Heart right ventricle (tissue), 16 donors: ENCODE results near the gene ALDH3B2. TPM values are rescaled to one million over a fixed set of nuclear protein-coding genes. Genes with fewer than 3 reads are reported as not detected.
A peak's percentile ranks its signal among the peaks of the same experiment; 100 is the strongest.

Experiments
- ATAC-seq, 8 donors: fragments of 200-7000 bp; cut with Tn5 transposase; one replicate each; pipeline ENCODE4 v1.9.1; 2020; ENCODE audit warnings: mild to moderate bottlenecking in 8 of 8, moderate library complexity in 8 of 8, moderate number of reproducible peaks in 1 of 8
- DNase-seq, 2 donors: peaks; one replicate each; pipeline ENCODE4 v3.0.0-alpha.2; 2020
- H3K27ac ChIP-seq, 10 donors: fragments of 200-600 bp; sonication (generic) in 2 of 10; one replicate each; pipeline versions ENCODE4 v1.5.0 to v1.8.0; 2020 to 2022; ENCODE audit warnings: mild to moderate bottlenecking in 3 of 10
- H3K27me3 ChIP-seq, 7 donors: fragments of 200-600 bp; one replicate each; pipeline ENCODE4 v1.8.0; 2021 to 2022; ENCODE audit warnings: mild to moderate bottlenecking in 2 of 7
- H3K36me3 ChIP-seq, 9 donors: fragments of 200-600 bp; sonication (generic) in 1 of 9; one replicate each; pipeline versions ENCODE4 v1.5.0 to v1.8.0; 2020 to 2022; ENCODE audit warnings: mild to moderate bottlenecking in 2 of 9
- H3K4me1 ChIP-seq, 9 donors: fragments of 200-600 bp; sonication (generic) in 1 of 9; one replicate each; pipeline versions ENCODE4 v1.5.0 to v1.8.0; 2020 to 2022; ENCODE audit warnings: mild to moderate bottlenecking in 4 of 9
- H3K4me3 ChIP-seq, 10 donors: fragments of 200-600 bp; sonication (generic) in 2 of 10; one replicate each; pipeline versions ENCODE4 v1.5.0 to v1.8.0; 2020 to 2022; ENCODE audit warnings: mild to moderate bottlenecking in 7 of 10, moderate library complexity in 2 of 10
- H3K9me3 ChIP-seq, 11 donors: fragments of 200-600 bp in 10 of 11; sonication (generic) in 2 of 11; one replicate each; pipeline versions ENCODE4 v1.5.0 to v1.8.0; 2013 to 2022; ENCODE audit warnings: mild to moderate bottlenecking in 2 of 11, control low read depth in 1 of 11, moderate library complexity in 1 of 11
- CTCF ChIP-seq, 9 donors: fragments of 200-600 bp; sonication (generic) in 2 of 9; IDR thresholded peaks; one replicate each; pipeline versions ENCODE4 v1.5.0 to v1.8.0; 2021 to 2022; ENCODE audit warnings: antibody characterized with exemption in 9 of 9, mild to moderate bottlenecking in 5 of 9, moderate library complexity in 1 of 9
- WGBS, 2 donors: extraction: QIAGEN DNeasy Blood & Tissue Kit; methylation state at CpG; one replicate each; pipeline ENCODE4 v1.1.7; 2013; ENCODE audit warnings: inconsistent platforms in 1 of 2; 5-methylcytosine and 5-hydroxymethylcytosine counted together
- intact Hi-C, 10 donors: fragments of 100-400 bp; cut with DNase I; formaldehyde crosslinking; loops; one replicate each; pipeline versions ENCODE4 v1.11.1 to v1.14.2; 2022
- polyA plus RNA-seq, 2 donors: library from polyadenylated mRNA; stranded (reverse); fragments of 200-250 nt; gene quantifications; one replicate each; pipeline ENCODE4 v1.2.3, GENCODE V29; 2013
- total RNA-seq, 10 donors: library from RNA; stranded (reverse); fragmentation: NEBNext Ultra II Directional in 3 of 10; extraction: Animal tissue kit (Norgen Biotek cat#: 25700) in 3 of 10; gene quantifications; one replicate each; pipeline versions ENCODE4 v1.2.1 to v1.2.4, GENCODE V29; 2021 to 2023
- donor health status: Arrhythmogenic right ventricular cardiomyopathy.
- donor health status: ischemic (EF 13 %, LVEDD 7.1; RV severe dilation, severe dysfunction).
- donor health status: healthy with polysubstance abuse.
- donor health status: DM: no; HTN: yes; CAD: no.
- donor health status: DM: no; HTN: no; CAD: no.
- donor health status: ischemic (EF 25% LVEDD 6.9; RV normal size, moderate dysfunction).
- donor health status: ischemic (EF 25% LVEDD 5.7; RV mildly dilated, moderate dysfunction).
- donor health status: healthy.
- donor health status: DM: yes; HTN: yes; CAD: no.
- donor health status: Ischemic cardiomyopathy.
- donor health status: ischemic (EF 35%, LVEDD 5.7; RV mildly dilated, moderate dysfunction).
- donor health status: nonischemic (EF 11% LVEDD 7.7; RV severe dilation, severe dysfunction).
- donor health status: DM: yes; HTN: yes; CAD: no.
- donor health status: PGD.
- donor health status: ischemic (EF 29% LVEDD 5.4; RV normal size, mild dysfunction).
- donor health status: nonischemic (EF 23%, LVEDD 6.1; RV moderate dilation, normal function).

The ALDH3B2 gene
- total and polyA plus RNA-seq, 12 donors, result 0.03 TPM; not detected in 11

- DNase-seq (no peak), ATAC-seq (peak in 4 of 8 donors; percentile 2 to 37 (median 2))
- intact Hi-C loops, result no loop called here
- no peak for TF ChIP-seq CTCF (IDR thresholded peaks at IDR 0.05)
- H3K4me1 ChIP-seq, result peaks cover 8 to 36% (median 18%) of the 10 kb centered on the region in 9 donors
- peak overlapping the region in 1 of 10 donors; percentile 35 for H3K27ac ChIP-seq
- 29 to 32% methylated on average over 34 of the region's 34 CpGs for WGBS, 2 donors
- peaks cover 0 to 17% (median 12%) of the 10 kb centered on the region in 7 donors for H3K27me3 ChIP-seq
- no peak overlapping the region for H3K4me3 ChIP-seq
- peaks cover 0 to 26% (median 19%) of the 10 kb centered on the region in 9 donors for H3K36me3 ChIP-seq
- H3K9me3 ChIP-seq, result no peaks in the 10 kb centered on the region
These were observed 58.5 kb downstream of the ALDH3B2 start for GRCh38 chr11:67615728-67616430.

- 80 to 84% methylated on average over 18 of the region's 18 CpGs for WGBS, 2 donors
- H3K4me3 ChIP-seq, result no peak overlapping the region
- ATAC-seq, result peak; percentile 9 to 61 (median 32)
These were observed 59.4 kb downstream of the ALDH3B2 start for GRCh38 chr11:67614730-67615714.

GRCh38 chr11:67613960-67614715 lies 60.3 kb downstream of the ALDH3B2 start:
- peak in 1 of 2 donors; percentile 68 for DNase-seq

More at GRCh38 chr11:67614730-67615714, 59.4 kb downstream of the ALDH3B2 start:
- intact Hi-C loops, result no loop called here
- peak in 8 of 9 donors; percentile 17 to 54 (median 49) for TF ChIP-seq CTCF (IDR thresholded peaks at IDR 0.05)
- Histone ChIP-seq H3K36me3 (peaks cover 0 to 35% (median 27%) of the 10 kb centered on the region in 9 donors), H3K27ac (peak overlapping the region in 4 of 10 donors; percentile 14 to 92 (median 42)), H3K4me1 (peaks cover 8 to 36% (median 18%) of the 10 kb centered on the region in 9 donors), H3K27me3 (peaks cover 0 to 17% (median 12%) of the 10 kb centered on the region in 7 donors), H3K9me3 (no peaks in the 10 kb centered on the region)
- DNase-seq, result no peak

More at GRCh38 chr11:67613960-67614715, 60.3 kb downstream of the ALDH3B2 start:
- TF ChIP-seq CTCF (IDR thresholded peaks at IDR 0.05), result peak; percentile 45 to 81 (median 76)
- no peaks in the 10 kb centered on the region for H3K9me3 ChIP-seq
- peaks cover 0 to 17% (median 12%) of the 10 kb centered on the region in 7 donors for H3K27me3 ChIP-seq
- ATAC-seq, result peak; percentile 15 to 71 (median 52)
- H3K4me3 ChIP-seq, result peak overlapping the region in 9 of 10 donors; percentile 27 to 53 (median 50)
- peak overlapping the region in 9 of 10 donors; percentile 14 to 92 (median 47) for H3K27ac ChIP-seq
- H3K36me3 ChIP-seq, result peaks cover 0 to 44% (median 34%) of the 10 kb centered on the region in 9 donors
- 15 to 16% methylated on average over 23 of the region's 23 CpGs for WGBS, 2 donors
- H3K4me1 ChIP-seq, result peaks cover 8 to 36% (median 19%) of the 10 kb centered on the region in 9 donors
- intact Hi-C loops, result no loop called here
